OCI-LY7 (cell line): ENCODE measurements around the gene CH25H.

Experiments used
- EZH2phosphoT487 ChIP-seq: fragments of 200-600 bp; sonication (generic); IDR thresholded peaks from 2 replicates; pipeline ENCODE4 v1.6.1; 2018; ENCODE audit warnings: low read depth, borderline replicate concordance, mild to moderate bottlenecking, mixed run types, antibody characterized with exemption, low read length, moderate library complexity, mixed read lengths
- TF ChIP-seq, protein P1 (sequence below): fragments of 200-600 bp; sonication (generic); conservative IDR thresholded peaks from 2 replicates; pipeline ENCODE4 v1.5.1; 2014; ENCODE audit warnings: mild to moderate bottlenecking, antibody characterized with exemption, low read length, moderate library complexity, mixed read lengths

DNA sequence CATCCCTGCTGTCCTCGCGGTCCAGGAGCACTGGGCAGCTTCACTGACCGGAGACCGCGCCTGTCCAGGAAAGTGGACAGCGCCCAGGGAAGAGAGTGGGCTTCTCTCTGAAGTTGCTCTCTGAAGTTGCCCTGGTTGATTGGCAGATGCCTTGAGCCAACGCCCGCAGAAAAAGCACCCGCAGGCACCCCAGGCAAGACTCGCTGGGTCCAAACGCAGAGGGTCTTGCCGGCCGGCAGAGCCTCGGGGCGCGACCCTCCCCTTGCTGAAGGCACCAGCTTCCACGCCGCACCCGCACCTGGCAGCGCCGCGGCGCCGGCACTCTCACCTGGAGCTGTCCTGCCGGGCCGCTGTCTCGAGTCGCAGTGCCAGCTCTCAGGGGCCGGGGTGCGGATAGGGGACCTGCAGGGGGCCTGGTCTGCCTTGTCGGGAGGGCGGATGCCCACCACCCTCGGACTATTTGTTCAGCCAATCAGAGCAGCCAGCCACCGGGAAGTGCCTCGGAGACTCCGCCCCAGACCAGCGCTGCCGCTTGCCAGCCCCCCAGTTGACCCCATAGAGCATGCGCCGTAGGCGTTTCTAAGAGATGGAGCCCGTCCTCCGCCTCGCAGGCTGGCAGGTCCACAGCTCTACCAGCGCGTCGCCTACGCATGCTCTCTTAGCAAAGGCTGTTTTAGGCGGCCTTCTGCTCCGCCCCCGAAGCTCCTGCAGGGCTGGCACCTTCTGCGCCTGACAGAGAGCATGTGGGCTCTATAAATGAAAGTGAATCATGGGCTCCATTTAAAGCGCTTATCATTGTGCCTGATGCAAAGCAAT is 44.5 kb upstream of the CH25H start, which contains the start of gene LIPA:
- TF ChIP-seq, protein P1, sequence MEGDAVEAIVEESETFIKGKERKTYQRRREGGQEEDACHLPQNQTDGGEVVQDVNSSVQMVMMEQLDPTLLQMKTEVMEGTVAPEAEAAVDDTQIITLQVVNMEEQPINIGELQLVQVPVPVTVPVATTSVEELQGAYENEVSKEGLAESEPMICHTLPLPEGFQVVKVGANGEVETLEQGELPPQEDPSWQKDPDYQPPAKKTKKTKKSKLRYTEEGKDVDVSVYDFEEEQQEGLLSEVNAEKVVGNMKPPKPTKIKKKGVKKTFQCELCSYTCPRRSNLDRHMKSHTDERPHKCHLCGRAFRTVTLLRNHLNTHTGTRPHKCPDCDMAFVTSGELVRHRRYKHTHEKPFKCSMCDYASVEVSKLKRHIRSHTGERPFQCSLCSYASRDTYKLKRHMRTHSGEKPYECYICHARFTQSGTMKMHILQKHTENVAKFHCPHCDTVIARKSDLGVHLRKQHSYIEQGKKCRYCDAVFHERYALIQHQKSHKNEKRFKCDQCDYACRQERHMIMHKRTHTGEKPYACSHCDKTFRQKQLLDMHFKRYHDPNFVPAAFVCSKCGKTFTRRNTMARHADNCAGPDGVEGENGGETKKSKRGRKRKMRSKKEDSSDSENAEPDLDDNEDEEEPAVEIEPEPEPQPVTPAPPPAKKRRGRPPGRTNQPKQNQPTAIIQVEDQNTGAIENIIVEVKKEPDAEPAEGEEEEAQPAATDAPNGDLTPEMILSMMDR: no peak
- no peak for TF ChIP-seq EZH2phosphoT487
